Trophoblast cell (in vitro differentiated cells and primary cell): Measurements from ENCODE around the gene TSPOAP1.

Source experiments
- DNase-seq, 2 donors: peaks; one replicate each; pipeline ENCODE4 v3.0.0-alpha.2; 2016
- H2AFZ ChIP-seq: 2 replicates; pipeline ENCODE4 v1.6.1; 2013; ENCODE audit warnings: low read length, moderate library complexity, mild to moderate bottlenecking; ENCODE audit not compliant: insufficient read depth, poor library complexity
- H2AK5ac ChIP-seq: 2 replicates; pipeline ENCODE4 v1.6.1; 2013; ENCODE audit warnings: mild to moderate bottlenecking, low read length
- H2BK120ac ChIP-seq: 2 replicates; pipeline ENCODE4 v1.6.1; 2013; ENCODE audit warnings: low read length, mild to moderate bottlenecking, moderate library complexity; ENCODE audit not compliant: insufficient read depth, poor library complexity
- H2BK12ac ChIP-seq: 2 replicates; pipeline ENCODE4 v1.6.1; 2013; ENCODE audit warnings: mild to moderate bottlenecking, low read length, moderate library complexity
- H2BK5ac ChIP-seq: 2 replicates; pipeline ENCODE4 v1.6.1; 2013; ENCODE audit warnings: low read length, low read depth, moderate library complexity, mild to moderate bottlenecking; ENCODE audit not compliant: poor library complexity
- H3K14ac ChIP-seq: 2 replicates; pipeline ENCODE4 v1.6.1; 2013; ENCODE audit warnings: mild to moderate bottlenecking, low read length
- H3K18ac ChIP-seq: 2 replicates; pipeline ENCODE4 v1.6.1; 2013; ENCODE audit warnings: mild to moderate bottlenecking, low read length
- H3K23ac ChIP-seq: 2 replicates; pipeline ENCODE4 v1.6.1; 2013; ENCODE audit warnings: low read length
- H3K27ac ChIP-seq: 2 replicates; pipeline ENCODE4 v1.5.1; 2013; ENCODE audit warnings: low read depth, mild to moderate bottlenecking, inconsistent platforms, low read length, moderate library complexity
- H3K27me3 ChIP-seq: 2 replicates; pipeline ENCODE4 v1.6.1; 2013; ENCODE audit warnings: inconsistent platforms, mild to moderate bottlenecking, low read length, moderate library complexity; ENCODE audit not compliant: insufficient read depth
- H3K36me3 ChIP-seq, 2 experiments: 1 replicate in 1 of 2; 2 replicates in 1 of 2; pipeline ENCODE4 v1.6.1; 2013; ENCODE audit warnings: low read length in 2 of 2, mild to moderate bottlenecking in 2 of 2, moderate library complexity in 1 of 2; ENCODE audit not compliant: insufficient read depth in 2 of 2, control insufficient read depth in 1 of 2
- H3K4ac ChIP-seq: 2 replicates; pipeline ENCODE4 v1.6.1; 2013; ENCODE audit warnings: low read depth, mild to moderate bottlenecking, low read length, moderate library complexity
- H3K4me1 ChIP-seq, 2 experiments: 1 replicate in 1 of 2; 2 replicates in 1 of 2; pipeline ENCODE4 v1.6.1; 2013; ENCODE audit warnings: low read length in 2 of 2, mild to moderate bottlenecking in 2 of 2, moderate library complexity in 1 of 2; ENCODE audit not compliant: insufficient read depth in 2 of 2, control insufficient read depth in 1 of 2
- H3K4me2 ChIP-seq: 2 replicates; pipeline ENCODE4 v1.6.1; 2013; ENCODE audit warnings: inconsistent platforms, mild to moderate bottlenecking, low read length, moderate library complexity
- H3K4me3 ChIP-seq: 2 replicates; pipeline ENCODE4 v1.5.1; 2013; ENCODE audit warnings: mild to moderate bottlenecking, low read depth, low read length, inconsistent platforms
- H3K79me1 ChIP-seq: one replicate; pipeline ENCODE4 v1.6.1; 2013; ENCODE audit warnings: low read length
- H3K79me2 ChIP-seq: 2 replicates; pipeline ENCODE4 v1.6.1; 2013; ENCODE audit warnings: low read length, mild to moderate bottlenecking; ENCODE audit not compliant: control insufficient read depth, insufficient read depth, poor library complexity
- H3K9ac ChIP-seq: 2 replicates; pipeline ENCODE4 v1.6.1; 2013; ENCODE audit warnings: mild to moderate bottlenecking, low read length
- H3K9me3 ChIP-seq: 2 replicates; pipeline ENCODE4 v1.6.1; 2013; ENCODE audit warnings: low read depth, mild to moderate bottlenecking, control low read depth, inconsistent platforms, low read length; ENCODE audit not compliant: insufficient read depth
- H4K12ac ChIP-seq: 2 replicates; pipeline ENCODE4 v1.6.1; 2013; ENCODE audit warnings: low read depth, mild to moderate bottlenecking, low read length, moderate library complexity
- H4K8ac ChIP-seq: 2 replicates; pipeline ENCODE4 v1.6.1; 2013; ENCODE audit warnings: low read depth, mild to moderate bottlenecking, low read length, moderate library complexity
- H4K91ac ChIP-seq: one replicate; pipeline ENCODE4 v1.6.1; 2013; ENCODE audit warnings: low read depth, mild to moderate bottlenecking, low read length, moderate library complexity
- WGBS: extraction: QIAGEN DNeasy Blood & Tissue Kit; methylation state at CpG from one replicate; pipeline ENCODE4 v1.1.7; 2013; ENCODE audit warnings: missing lambda C conversion rate; ENCODE audit not compliant: insufficient read length, insufficient coverage; ENCODE audit errors: extremely low coverage; 5-methylcytosine and 5-hydroxymethylcytosine counted together

The TSPOAP1 gene

GRCh38 chr17:58329035-58329809 lies 627 bp upstream of the TSPOAP1 start:
- Histone ChIP-seq H2BK120ac (no peak overlapping the region), H3K27ac (no peak overlapping the region), H3K4me2 (no peak overlapping the region), H3K27me3 (no peaks in the 10 kb centered on the region), H4K91ac (no peak overlapping the region), H2BK12ac (no peak overlapping the region), H3K9me3 (no peaks in the 10 kb centered on the region), H3K18ac (no peak overlapping the region), H3K4me1 (peaks cover 16 to 20% of the 10 kb centered on the region in 2 experiments), H2AK5ac (no peak overlapping the region), H3K23ac (no peak overlapping the region), H3K36me3 (no peaks in the 10 kb centered on the region), H2BK5ac (no peak overlapping the region), H4K8ac (no peak overlapping the region), H2AFZ (no peak overlapping the region), H3K4me3 (no peak overlapping the region), H3K79me1 (peaks cover 3% of the 10 kb centered on the region), H4K12ac (no peak overlapping the region), H3K4ac (no peak overlapping the region), H3K9ac (no peak overlapping the region), H3K14ac (no peak overlapping the region), H3K79me2 (peaks cover 4% of the 10 kb centered on the region)
- no CpG with 5 or more reads among the region's 16 CpGs for WGBS
- DNase-seq: peak in 1 of 2 donors; percentile 31

DNA sequence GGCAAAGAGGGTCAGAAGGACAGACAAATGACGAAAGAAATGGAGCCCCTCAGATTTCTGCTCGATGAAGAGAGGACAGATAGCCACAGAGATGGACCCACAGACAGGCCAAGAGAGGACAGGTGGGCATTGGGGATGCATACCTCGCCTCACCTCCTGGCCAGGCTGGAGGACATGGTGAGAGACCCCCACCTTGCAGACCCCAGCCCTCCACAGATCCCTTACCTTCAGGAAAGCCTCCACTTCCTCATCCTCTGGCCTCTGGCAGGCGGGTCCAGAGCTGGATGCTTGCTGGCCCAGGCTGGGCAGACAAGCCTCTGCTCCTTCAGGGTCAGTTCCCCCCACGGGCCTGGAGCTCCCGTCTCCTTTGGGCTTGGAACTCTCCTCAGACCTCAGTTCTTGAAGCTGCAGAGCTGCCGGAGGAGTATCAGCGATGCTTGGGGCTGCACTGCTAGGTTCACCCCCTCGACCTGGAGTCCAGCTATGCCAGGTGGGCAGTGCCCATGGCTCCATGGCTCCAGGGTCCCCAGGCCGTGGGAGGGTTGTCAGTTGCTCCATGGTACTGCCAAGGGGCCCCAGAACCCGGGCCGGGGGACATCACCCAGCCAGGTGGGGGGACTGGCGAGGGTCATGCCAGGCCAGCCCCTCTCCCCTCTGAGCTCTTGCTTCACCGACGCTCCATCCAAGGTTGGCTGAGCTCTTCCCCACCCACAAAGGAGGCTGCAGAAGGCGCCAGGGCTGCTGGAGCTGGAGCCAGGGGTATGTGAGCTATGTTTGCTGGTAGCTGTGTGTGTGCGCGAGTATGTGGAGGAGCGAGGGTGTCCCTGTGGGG lies 1.0 kb downstream of the TSPOAP1 start:
- Histone ChIP-seq H3K9ac (no peak overlapping the region), H2AFZ (no peak overlapping the region), H3K4me1 (peaks cover 16 to 24% of the 10 kb centered on the region in 2 experiments), H3K9me3 (no peaks in the 10 kb centered on the region), H3K36me3 (no peaks in the 10 kb centered on the region), H3K23ac (no peak overlapping the region), H3K4me3 (peak overlapping the region; percentile 6), H3K27ac (no peak overlapping the region), H2BK120ac (no peak overlapping the region), H3K27me3 (no peaks in the 10 kb centered on the region), H2BK12ac (no peak overlapping the region), H4K91ac (no peak overlapping the region), H2AK5ac (no peak overlapping the region), H3K18ac (no peak overlapping the region), H3K4me2 (no peak overlapping the region), H3K4ac (no peak overlapping the region), H2BK5ac (no peak overlapping the region), H4K8ac (no peak overlapping the region), H3K79me1 (peaks cover 7% of the 10 kb centered on the region), H3K79me2 (peaks cover 4% of the 10 kb centered on the region), H4K12ac (no peak overlapping the region), H3K14ac (no peak overlapping the region)
- DNase-seq: peak in 1 of 2 donors; percentile 44
- no CpG with 5 or more reads among the region's 19 CpGs for WGBS

- Histone ChIP-seq H2AFZ (no peak overlapping the region), H3K18ac (no peak overlapping the region), H2AK5ac (no peak overlapping the region), H3K27ac (no peak overlapping the region), H3K9me3 (no peaks in the 10 kb centered on the region), H3K4me3 (no peak overlapping the region), H3K4ac (no peak overlapping the region), H4K8ac (no peak overlapping the region), H4K91ac (no peak overlapping the region), H2BK120ac (no peak overlapping the region), H2BK12ac (no peak overlapping the region), H3K9ac (no peak overlapping the region), H3K14ac (no peak overlapping the region), H3K23ac (no peak overlapping the region), H2BK5ac (no peak overlapping the region), H3K27me3 (no peaks in the 10 kb centered on the region), H3K4me2 (no peak overlapping the region), H3K36me3 (no peaks in the 10 kb centered on the region), H4K12ac (no peak overlapping the region), H3K79me2 (peaks cover 4% of the 10 kb centered on the region), H3K79me1 (peaks cover 7% of the 10 kb centered on the region), H3K4me1 (peaks cover 16 to 24% of the 10 kb centered on the region in 2 experiments)
- DNase-seq: no peak
- WGBS: no CpG with 5 or more reads among the region's 9 CpGs
These were observed 1.8 kb downstream of the TSPOAP1 start for GRCh38 chr17:58326609-58327362.

- Histone ChIP-seq H3K18ac (no peak overlapping the region), H3K4me3 (no peak overlapping the region), H4K91ac (no peak overlapping the region), H3K36me3 (no peaks in the 10 kb centered on the region), H2BK5ac (no peak overlapping the region), H2AK5ac (no peak overlapping the region), H4K8ac (no peak overlapping the region), H3K4me1 (peaks cover 16 to 24% of the 10 kb centered on the region in 2 experiments), H3K23ac (no peak overlapping the region), H3K27ac (no peak overlapping the region), H3K79me1 (peaks cover 7% of the 10 kb centered on the region), H2BK12ac (no peak overlapping the region), H3K14ac (no peak overlapping the region), H3K79me2 (peaks cover 4% of the 10 kb centered on the region), H3K9me3 (no peaks in the 10 kb centered on the region), H3K4ac (no peak overlapping the region), H3K4me2 (no peak overlapping the region), H3K27me3 (no peaks in the 10 kb centered on the region), H2BK120ac (no peak overlapping the region), H2AFZ (no peak overlapping the region), H3K9ac (no peak overlapping the region), H4K12ac (no peak overlapping the region)
- no CpG with 5 or more reads among the region's 11 CpGs for WGBS
- DNase-seq: peak in 1 of 2 donors; percentile 14
These were observed 2.6 kb downstream of the TSPOAP1 start for GRCh38 chr17:58325976-58326468.
